ENCODE measurements around the gene PXYLP1. TPM values are rescaled to one million over a fixed set of nuclear protein-coding genes. Genes with fewer than 3 reads are reported as not detected.

PXYLP1 gene
- total RNA-seq, 1 experiment from 2014 or later: 6.2 TPM

DNA sequence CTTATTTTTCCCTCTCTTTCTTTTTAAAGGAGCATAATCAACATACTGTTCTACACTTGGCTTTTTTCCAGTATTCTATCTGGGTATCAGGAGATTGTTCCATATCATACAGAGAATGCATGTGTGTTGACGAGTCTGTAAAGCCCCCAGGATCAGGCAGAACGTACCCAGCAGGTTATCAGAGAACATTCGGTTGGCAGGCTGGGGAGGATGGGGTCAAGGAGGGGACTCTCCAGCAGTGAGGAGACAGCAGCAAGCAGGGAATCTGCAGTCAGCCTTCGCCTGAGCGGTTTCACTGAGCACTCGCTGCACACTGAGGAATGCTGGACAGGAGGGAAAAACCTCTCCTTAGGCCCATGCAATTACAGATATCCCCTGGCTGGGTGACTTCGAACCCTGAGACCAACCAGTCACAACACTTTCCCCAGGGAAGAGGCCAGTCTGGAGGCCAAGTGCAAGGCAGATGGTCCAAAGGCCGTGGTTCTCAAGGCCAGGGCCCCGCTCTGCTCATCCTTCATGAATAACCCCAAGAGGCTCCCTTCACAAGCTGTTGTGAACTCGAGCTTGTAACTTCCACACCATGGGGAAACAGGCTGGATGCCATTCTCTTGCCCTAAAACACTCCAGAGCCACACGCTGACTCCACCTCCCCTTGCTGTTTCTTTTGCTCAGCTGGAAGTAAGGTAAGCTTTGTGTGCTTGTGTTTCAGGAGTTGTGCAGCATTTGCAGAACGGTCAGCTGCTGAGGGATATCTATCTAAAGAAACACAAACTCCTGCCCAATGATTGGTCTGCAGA, 60.1 kb downstream of the PXYLP1 start:
- Histone ChIP-seq H3K79me2 (ENCODE audit: low read length) (no peaks in the 10 kb centered on the region), H3K27me3 (ENCODE audit: low read length) (no peaks in the 10 kb centered on the region), H3K4me3 (ENCODE audit: low read length) (no peak overlapping the region), H3K27ac (ENCODE audit: low read length) (no peak overlapping the region), H3K36me3 (ENCODE audit: low read depth, low read length) (no peaks in the 10 kb centered on the region), H3K4me1 (ENCODE audit: insufficient read depth, low read length) (peaks cover 4% of the 10 kb centered on the region; the same call in 1 of the 2 replicates), H3K9me3 (ENCODE audit: low read length) (no peaks in the 10 kb centered on the region), H4K20me1 (ENCODE audit: low read length) (no peaks in the 10 kb centered on the region), H3K9me2 (replicated peaks; ENCODE audit: low read length) (no peaks in the 10 kb centered on the region), H3K4me2 (ENCODE audit: low read length) (no peak overlapping the region), H3F3A (ENCODE audit: low read length, unreplicated experiment) (no peaks in the 10 kb centered on the region), H3K9ac (ENCODE audit: low read length) (no peak overlapping the region), H2AFZ (ENCODE audit: low read length) (no peak overlapping the region)
- no TSS peak for BruUV-seq (replicated peaks)
- intact Hi-C loops (cut with micrococcal nuclease): no loop called here
- TF ChIP-seq EZH2phosphoT487 (IDR thresholded peaks at IDR 0.05; ENCODE audit: borderline replicate concordance, low read length) (no peak), EZH2 (IDR thresholded peaks at IDR 0.05; ENCODE audit: low read length, unreplicated experiment) (no peak), CTCF (conservative IDR thresholded peaks at IDR 0.05; ENCODE audit: low read depth, low read length) (no peak)
- DNase-seq: no peak
- no peak for ATAC-seq
- ChIA-PET POLR2A (ENCODE audit: unreplicated experiment) (interaction anchor here (0.7 kb wide), 1 partner anchor 1915 kb away, joined by 3 read pairs; no protein-coding TSS in a partner anchor), CTCF (no interaction called here)

DNA sequence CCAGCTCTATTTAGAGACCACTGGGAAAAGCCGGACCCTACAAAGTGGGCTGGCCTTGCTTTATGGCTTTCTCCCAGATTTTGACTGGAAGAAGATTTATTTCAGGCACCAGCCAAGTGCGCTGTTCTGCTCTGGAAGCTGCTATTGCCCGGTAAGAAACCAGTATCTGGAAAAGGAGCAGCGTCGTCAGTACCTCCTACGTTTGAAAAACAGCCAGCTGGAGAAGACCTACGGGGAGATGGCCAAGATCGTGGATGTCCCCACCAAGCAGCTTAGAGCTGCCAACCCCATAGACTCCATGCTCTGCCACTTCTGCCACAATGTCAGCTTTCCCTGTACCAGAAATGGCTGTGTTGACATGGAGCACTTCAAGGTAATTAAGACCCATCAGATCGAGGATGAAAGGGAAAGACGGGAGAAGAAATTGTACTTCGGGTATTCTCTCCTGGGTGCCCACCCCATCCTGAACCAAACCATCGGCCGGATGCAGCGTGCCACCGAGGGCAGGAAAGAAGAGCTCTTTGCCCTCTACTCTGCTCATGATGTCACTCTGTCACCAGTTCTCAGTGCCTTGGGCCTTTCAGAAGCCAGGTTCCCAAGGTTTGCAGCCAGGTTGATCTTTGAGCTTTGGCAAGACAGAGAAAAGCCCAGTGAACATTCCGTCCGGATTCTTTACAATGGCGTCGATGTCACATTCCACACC, 60.9 kb downstream of the PXYLP1 start:
- Histone ChIP-seq H3K4me1 (ENCODE audit: insufficient read depth, low read length) (peaks cover 4% of the 10 kb centered on the region; the same call in 1 of the 2 replicates), H3K27me3 (ENCODE audit: low read length) (no peaks in the 10 kb centered on the region), H3K4me3 (ENCODE audit: low read length) (no peak overlapping the region), H3K36me3 (ENCODE audit: low read depth, low read length) (no peaks in the 10 kb centered on the region), H3F3A (ENCODE audit: low read length, unreplicated experiment) (no peaks in the 10 kb centered on the region), H3K27ac (ENCODE audit: low read length) (no peak overlapping the region), H2AFZ (ENCODE audit: low read length) (no peak overlapping the region), H3K9ac (ENCODE audit: low read length) (no peak overlapping the region), H3K9me2 (replicated peaks; ENCODE audit: low read length) (no peaks in the 10 kb centered on the region), H4K20me1 (ENCODE audit: low read length) (no peaks in the 10 kb centered on the region), H3K9me3 (ENCODE audit: low read length) (no peaks in the 10 kb centered on the region), H3K4me2 (ENCODE audit: low read length) (no peak overlapping the region), H3K79me2 (ENCODE audit: low read length) (no peaks in the 10 kb centered on the region)
- no peak for ATAC-seq
- POLR2A ChIA-PET (ENCODE audit: unreplicated experiment): no interaction called here
- TF ChIP-seq EZH2phosphoT487 (IDR thresholded peaks at IDR 0.05; ENCODE audit: borderline replicate concordance, low read length) (no peak), EZH2 (IDR thresholded peaks at IDR 0.05; ENCODE audit: low read length, unreplicated experiment) (no peak), CTCF (conservative IDR thresholded peaks at IDR 0.05; ENCODE audit: low read depth, low read length) (no peak)
- BruUV-seq (replicated peaks): no TSS peak
- no peak for DNase-seq
- intact Hi-C loops (cut with micrococcal nuclease): no loop called here
- CTCF ChIA-PET: no interaction called here
